Endothelial cell of umbilical vein (primary cell): ENCODE measurements around the gene KLF3.

Source experiments
- CTCF ChIP-seq, 2 donors: IDR thresholded peaks; 1 replicate in 1 of 2; 2 replicates in 1 of 2; pipeline ENCODE4 v1.5.1; 2011; ENCODE audit warnings: low read length in 2 of 2, mild to moderate bottlenecking in 2 of 2, moderate library complexity in 2 of 2, control low read depth in 1 of 2, inconsistent platforms in 1 of 2, low read depth in 1 of 2; ENCODE audit not compliant: insufficient read depth in 1 of 2; ENCODE audit errors: extremely low read depth in 1 of 2
- EZH2 ChIP-seq: IDR thresholded peaks from 2 replicates; pipeline ENCODE4 v1.6.1; 2012; ENCODE audit warnings: borderline replicate concordance, low read depth, mild to moderate bottlenecking, moderate library complexity, low read length, inconsistent platforms; ENCODE audit not compliant: severe bottlenecking
- FOS ChIP-seq: IDR thresholded peaks from 2 replicates; pipeline ENCODE4 v1.6.1; 2011; ENCODE audit warnings: mild to moderate bottlenecking, low read length, moderate library complexity, borderline replicate concordance; ENCODE audit not compliant: insufficient read depth
- GATA2 ChIP-seq: IDR thresholded peaks from 2 replicates; pipeline ENCODE4 v1.7.0; 2011; ENCODE audit warnings: low read depth, mild to moderate bottlenecking, moderate library complexity, mixed read lengths, low read length; ENCODE audit not compliant: insufficient read length, insufficient read depth
- JUN ChIP-seq: IDR thresholded peaks from 2 replicates; pipeline ENCODE4 v1.6.1; 2011; ENCODE audit warnings: borderline replicate concordance, low read depth; ENCODE audit not compliant: insufficient read length, insufficient read depth
- MAX ChIP-seq: IDR thresholded peaks from 2 replicates; pipeline ENCODE4 v1.6.1; 2011; ENCODE audit not compliant: insufficient read depth, insufficient read length
- MYC ChIP-seq: IDR thresholded peaks from one replicate; pipeline ENCODE4 v1.6.1; 2011; ENCODE audit warnings: mild to moderate bottlenecking, low read depth, low read length
- POLR2A ChIP-seq: IDR thresholded peaks from 2 replicates; pipeline ENCODE4 v1.6.1; 2012; ENCODE audit warnings: low read depth, mild to moderate bottlenecking, control low read depth, low read length
- POLR2AphosphoS5 ChIP-seq: IDR thresholded peaks from 2 replicates; pipeline ENCODE4 v1.6.1; 2012; ENCODE audit warnings: low read depth, mild to moderate bottlenecking, control low read depth, low read length, moderate library complexity; ENCODE audit not compliant: insufficient read depth

- TF ChIP-seq CTCF (IDR thresholded peaks at IDR 0.05; ENCODE audit: extremely low read depth in 1 of 2, insufficient read depth in 1 of 2, low read depth in 1 of 2, low read length in 2 of 2) (no peak), POLR2AphosphoS5 (no peak), POLR2A (no peak), EZH2 (no peak), MAX (no peak), MYC (no peak), GATA2 (no peak), JUN (no peak), FOS (no peak)
Measured at GRCh38 chr4:38711066-38711465, 47.1 kb downstream of the KLF3 start.
